HG03025 (cell line): ENCODE results near the gene PI16.

Experiments
- ATAC-seq: cut with Tn5 transposase; IDR thresholded peaks from one replicate; pipeline ENCODE4 v1.9.1; 2021; ENCODE audit warnings: mild to moderate bottlenecking, moderate library complexity; ENCODE audit not compliant: unreplicated experiment, low FRiP score

PI16 gene

DNA sequence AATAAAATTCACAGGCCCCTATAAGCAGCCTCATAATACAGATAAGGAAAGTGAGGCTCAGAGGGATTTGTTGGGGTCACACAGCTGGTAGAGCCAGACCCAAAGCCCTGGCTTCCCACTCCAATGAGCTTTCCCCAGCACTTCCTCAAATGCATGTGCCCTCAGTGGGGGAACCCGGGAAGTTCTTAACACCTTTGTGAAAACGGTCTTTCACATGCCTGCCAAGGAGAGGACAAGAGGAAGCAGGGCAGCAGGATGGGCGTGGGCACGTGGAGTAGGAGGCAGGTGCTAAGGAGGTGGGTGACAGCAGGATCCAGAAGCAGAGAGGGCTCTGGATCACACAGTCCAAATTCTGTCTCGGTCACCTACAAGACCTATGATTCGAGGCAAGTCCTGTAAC lies 598 bp downstream of the PI16 start:
- no peak for ATAC-seq

DNA sequence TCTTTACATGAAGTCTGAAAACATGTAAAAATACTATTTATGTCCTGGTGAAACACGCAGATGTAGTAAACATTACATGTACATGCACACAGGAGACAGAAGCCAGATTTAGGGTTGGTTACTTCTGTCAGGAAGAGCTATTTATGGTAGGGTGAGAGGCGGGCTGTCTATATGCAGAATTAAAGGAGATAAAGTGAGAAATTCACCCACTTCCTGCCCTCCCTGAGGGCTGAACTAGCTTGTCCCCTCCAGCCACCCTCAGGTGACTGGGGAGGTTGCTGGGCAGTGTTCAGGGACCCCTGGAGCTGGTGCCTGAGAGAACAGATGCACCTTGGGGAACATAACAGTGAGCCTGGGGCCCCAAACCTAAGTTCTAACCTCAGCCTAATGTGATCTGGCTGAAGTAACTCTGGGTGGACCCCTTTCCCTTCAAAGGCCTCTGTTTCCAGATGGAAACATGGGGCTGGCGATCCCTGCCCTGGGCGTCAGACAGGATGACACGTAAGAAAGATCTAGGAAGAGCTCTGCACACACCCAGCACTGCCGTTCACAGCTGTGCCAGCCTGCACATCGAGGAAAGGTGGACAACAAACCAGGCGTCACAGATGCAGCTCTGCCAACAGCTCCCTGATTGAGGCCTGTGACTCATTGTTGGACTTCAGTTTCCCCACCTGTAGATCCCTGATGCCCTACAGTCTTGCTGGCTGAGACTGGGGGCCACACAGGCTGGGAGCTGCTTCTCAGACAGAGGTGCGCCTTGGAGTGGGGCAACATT lies 1.3 kb downstream of the PI16 start:
- no peak for ATAC-seq

DNA sequence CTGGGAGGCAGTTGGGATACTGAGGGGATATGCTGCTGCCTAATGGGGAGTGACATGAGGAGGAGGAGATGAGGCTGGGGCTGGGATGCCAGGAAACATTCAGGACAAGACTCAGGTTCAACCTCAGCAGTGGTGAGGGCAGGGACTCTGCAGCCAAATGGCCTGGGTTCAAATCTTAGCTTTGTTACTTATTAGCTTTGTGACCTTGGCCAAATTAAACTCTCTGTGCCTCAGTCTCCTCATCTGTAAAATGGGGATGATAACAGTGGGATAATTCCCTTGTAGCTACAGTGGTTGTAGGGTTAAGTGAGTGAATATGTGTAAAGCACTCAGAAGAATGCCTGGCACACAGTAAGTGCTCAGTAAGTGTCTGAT lies 1.9 kb downstream of the PI16 start:
- ATAC-seq: no peak

DNA sequence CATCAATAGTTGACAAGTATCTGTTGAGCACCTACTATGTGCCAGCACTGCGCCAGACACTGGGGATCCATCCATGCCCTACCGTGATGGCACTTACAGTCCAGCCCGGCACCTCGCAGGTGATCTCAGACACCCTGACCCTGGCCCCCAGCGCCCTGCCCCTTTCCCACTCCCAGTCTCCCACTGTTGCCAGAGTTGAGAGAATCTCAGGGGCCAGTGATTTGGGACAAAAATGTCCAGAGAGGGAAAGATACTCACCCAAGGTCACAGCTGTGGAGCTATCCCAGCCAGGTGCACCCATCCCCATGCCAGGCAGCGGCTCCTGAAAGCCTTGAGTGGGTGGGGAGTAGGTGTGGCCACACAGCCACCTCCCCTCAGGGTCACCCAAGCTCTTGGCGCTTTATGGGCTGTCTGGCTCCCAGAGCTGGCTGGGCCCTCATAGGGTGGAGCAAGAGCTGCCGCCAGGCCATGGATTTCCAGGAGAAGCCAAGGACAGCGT lies 3.3 kb downstream of the PI16 start:
- ATAC-seq: no peak

- ATAC-seq: no peak
Observed at GRCh38 chr6:36958775-36959554, 4.4 kb downstream of the PI16 start.

- ATAC-seq: no peak
Observed at GRCh38 chr6:36959555-36960250, 5.2 kb downstream of the PI16 start.

DNA sequence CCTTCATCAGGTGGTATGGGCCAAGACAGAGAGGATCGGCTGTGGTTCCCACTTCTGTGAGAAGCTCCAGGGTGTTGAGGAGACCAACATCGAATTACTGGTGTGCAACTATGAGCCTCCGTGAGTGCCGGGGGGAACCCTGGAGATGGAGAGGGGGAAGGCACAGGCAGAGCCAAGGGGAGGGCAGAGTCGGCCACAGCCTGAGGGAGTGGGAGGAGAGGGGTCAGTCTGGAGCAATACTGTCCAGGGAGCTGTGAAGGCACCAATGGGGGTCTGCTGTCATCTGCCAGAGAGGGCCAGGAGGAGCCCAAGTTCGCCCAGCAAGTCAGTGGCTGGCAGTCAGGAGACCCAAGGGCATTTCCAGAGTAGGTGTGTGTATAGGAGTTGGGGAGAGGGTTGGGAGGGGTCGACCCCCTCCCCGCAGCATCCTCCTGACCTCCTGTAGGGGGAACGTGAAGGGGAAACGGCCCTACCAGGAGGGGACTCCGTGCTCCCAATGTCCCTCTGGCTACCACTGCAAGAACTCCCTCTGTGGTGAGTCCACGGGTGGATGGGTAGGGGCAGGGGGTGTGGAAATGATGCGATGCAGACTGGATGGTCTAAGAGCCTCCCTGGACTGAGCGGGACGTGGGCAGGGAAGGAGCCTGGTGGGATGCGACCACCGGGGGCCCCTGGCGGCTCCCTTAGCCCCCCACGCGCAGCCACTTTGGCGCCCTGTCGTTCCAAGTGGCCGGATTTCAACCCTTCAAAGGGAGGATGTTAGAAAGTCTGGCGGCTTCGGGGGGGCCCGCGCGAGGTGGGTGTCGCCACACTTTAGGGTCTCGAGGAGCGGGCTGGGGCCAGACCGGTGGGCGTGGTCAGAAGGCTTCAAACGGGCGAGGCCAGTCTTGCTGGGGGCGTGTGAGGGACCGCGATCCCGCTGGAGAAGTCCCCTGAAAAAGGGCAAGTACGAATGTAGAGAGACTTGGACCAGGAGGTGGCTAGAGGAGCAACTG lies 7.2 kb downstream of the PI16 start:
- ATAC-seq: no peak

DNA sequence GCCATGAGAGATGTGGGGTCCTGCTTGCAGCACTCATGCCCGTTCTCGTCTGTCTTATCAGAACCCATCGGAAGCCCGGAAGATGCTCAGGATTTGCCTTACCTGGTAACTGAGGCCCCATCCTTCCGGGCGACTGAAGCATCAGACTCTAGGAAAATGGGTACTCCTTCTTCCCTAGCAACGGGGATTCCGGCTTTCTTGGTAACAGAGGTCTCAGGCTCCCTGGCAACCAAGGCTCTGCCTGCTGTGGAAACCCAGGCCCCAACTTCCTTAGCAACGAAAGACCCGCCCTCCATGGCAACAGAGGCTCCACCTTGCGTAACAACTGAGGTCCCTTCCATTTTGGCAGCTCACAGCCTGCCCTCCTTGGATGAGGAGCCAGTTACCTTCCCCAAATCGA lies 8.3 kb downstream of the PI16 start:
- no peak for ATAC-seq

GRCh38 chr6:36963451-36964290 lies 9.1 kb downstream of the PI16 start:
- no peak for ATAC-seq

DNA sequence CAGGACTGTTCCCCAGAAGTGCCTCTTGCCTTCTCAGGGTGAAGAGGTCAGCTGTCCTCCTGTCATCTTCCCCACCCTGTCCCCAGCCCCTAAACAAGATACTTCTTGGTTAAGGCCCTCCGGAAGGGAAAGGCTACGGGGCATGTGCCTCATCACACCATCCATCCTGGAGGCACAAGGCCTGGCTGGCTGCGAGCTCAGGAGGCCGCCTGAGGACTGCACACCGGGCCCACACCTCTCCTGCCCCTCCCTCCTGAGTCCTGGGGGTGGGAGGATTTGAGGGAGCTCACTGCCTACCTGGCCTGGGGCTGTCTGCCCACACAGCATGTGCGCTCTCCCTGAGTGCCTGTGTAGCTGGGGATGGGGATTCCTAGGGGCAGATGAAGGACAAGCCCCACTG lies 9.8 kb downstream of the PI16 start:
- no peak for ATAC-seq

DNA sequence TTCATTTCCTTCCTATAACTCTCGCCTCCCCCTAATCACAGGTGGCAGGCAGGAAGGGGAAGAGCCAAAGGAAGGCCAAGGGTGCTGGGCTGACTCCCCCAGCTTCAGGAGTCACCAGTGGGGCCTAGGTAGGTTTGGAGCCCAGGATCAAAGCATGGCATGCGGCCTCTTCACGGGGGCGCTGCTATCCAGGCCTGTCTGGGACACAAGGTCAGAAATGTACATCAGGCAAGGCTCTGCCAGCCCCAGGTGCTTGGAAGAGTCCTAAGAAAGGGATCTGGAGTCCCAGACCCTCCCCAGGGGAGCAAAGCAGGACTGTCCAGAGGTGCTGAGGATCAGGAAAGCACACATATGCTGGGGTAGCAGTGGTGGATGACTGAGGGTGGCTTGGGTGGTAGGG lies 10.4 kb downstream of the PI16 start:
- ATAC-seq: no peak

DNA sequence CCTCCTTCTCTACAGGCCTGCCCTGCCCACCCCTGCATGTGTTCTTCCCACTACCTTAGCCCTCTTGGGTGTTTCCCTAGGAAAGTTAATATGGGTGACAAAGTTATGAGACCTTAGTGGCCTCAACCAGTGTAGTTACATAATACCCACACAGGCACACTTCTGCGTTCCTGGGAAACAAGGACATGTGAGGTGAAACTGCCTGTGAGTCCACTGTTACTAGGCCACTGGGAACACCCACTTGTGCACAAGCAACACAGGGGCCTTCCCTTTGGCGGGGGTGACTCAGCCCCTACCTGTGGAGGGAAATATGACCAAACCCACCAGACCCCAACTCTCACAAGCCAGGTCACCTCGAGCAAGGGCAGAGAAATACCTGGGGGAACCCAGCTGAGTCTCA lies 12.8 kb downstream of the PI16 start:
- ATAC-seq: no peak

- ATAC-seq: no peak
Observed at GRCh38 chr6:36967757-36968156, 13.2 kb downstream of the PI16 start.

DNA sequence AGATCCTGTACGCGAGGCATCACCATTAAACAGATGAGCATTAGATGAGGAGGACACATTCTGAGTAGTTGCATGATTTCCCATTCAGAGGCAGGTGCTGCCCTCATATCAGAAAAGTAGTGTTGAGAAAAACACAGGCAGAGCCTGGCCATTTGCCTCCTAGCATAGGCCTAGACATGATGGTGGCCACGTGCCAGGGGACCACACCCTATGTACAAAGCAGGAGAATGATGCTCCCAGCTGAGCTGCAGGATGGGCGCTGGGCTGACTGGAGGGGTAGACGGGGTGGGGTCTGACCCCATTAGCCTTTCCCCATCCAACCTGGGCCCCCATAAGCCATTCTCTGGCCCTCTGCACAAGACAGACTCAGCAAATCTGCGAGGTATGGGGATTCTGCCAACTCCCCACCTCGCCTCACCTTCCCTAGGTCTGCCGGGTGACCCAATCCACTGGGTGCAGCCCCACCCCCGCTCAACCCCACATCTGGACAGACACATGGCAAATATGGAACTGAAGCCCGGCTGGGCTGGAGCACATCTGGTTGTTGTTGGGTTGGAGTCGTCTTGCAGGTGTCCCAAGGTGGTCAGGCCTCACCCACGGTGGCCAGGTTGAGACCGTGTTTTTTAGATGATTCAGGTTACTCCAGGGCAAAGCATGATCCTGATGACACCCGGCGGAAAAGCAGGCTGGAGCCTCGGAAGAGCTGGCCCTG lies 13.9 kb downstream of the PI16 start:
- ATAC-seq: no peak

DNA sequence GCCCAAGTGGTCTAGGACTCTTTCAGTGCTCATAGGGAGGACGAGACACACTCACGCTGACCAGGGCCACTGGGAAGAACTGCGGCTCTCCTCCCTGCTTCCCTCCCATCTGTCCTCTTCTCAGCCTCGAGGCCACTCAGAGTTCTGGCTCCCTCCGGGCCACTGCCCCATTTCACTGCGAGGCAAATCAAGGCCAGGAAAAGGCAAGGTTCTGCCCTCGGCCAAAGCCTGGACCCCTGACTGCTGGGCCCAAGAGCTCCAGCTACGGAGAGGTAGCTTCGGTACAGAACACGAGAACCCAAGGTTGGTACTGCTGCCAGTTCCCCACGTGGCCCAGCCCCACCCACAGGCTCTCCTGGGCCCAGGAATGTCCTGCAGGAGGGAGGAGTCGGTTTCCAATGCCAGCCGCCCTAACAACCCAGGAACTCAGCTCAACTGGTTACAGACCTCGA lies 14.7 kb downstream of the PI16 start:
- no peak for ATAC-seq

DNA sequence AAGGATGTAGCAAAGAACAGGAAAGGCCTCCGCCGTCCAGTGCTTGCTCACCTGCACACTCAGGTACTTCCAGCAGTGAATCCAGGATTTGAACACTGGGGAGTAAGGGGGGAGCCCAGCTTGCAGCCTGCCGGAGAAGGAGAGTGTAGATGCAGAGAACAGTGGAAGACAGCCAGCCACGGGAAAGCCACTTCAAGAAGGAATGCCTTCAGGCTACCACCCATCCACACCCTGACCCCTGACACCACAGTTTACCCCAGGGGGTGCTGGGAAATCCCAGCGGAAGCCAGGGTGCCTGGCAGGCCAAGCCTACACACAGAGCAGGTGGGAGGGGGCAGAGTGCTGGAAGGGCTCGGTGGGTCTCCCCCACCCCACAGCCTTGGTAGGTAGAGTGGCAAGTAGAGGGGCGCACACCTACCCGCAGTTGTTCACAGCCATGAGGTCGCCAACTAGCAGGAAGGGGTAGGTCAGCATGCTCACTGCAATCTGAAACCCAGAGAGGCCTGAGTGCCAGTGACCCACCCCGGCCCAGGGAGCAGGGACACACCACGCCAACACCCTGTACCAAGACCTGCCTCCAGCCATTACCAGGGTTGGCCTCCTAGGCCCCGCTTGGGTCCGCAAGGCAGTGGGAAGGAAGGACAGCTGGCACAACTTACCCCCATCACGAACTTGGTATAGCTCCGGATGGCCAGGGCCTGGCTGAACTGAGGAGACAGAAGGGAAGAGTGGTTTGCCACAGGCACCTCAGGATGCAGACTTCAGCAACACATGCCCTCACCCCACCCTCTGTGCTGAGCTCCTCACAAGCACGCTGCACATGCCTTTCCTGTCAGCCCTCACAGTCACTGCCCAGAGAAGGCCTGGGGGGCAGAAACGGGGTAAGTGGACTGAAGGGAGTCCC lies 15.7 kb downstream of the PI16 start:
- no peak for ATAC-seq
